GM21576 (cell line): ENCODE measurements around the gene ATE1.

Experiments
- ATAC-seq: cut with Tn5 transposase; IDR thresholded peaks from one replicate; pipeline ENCODE4 v1.9.1; 2021; ENCODE audit warnings: mild to moderate bottlenecking, moderate library complexity; ENCODE audit not compliant: unreplicated experiment

Gene ATE1

GRCh38 chr10:121741248-121741792, 186.5 kb downstream of the ATE1 start:
- ATAC-seq = no peak

- ATAC-seq = no peak
Measured at GRCh38 chr10:121740069-121740468, 187.8 kb downstream of the ATE1 start.

GRCh38 chr10:121739114-121739513, 188.7 kb downstream of the ATE1 start:
- ATAC-seq = no peak

GRCh38 chr10:121736315-121737130, 191.3 kb downstream of the ATE1 start:
- no peak for ATAC-seq

- ATAC-seq = no peak
Measured at GRCh38 chr10:121735263-121735662, 192.6 kb downstream of the ATE1 start.

GRCh38 chr10:121734589-121735045, 193.2 kb downstream of the ATE1 start:
- ATAC-seq = no peak

- no peak for ATAC-seq
Measured at GRCh38 chr10:121732656-121733445, 195.0 kb downstream of the ATE1 start.

GRCh38 chr10:121732172-121732571, 195.7 kb downstream of the ATE1 start:
- ATAC-seq = no peak

- no peak for ATAC-seq
Measured at GRCh38 chr10:121724282-121724681, 203.5 kb downstream of the ATE1 start.

GRCh38 chr10:121722665-121723064, 205.2 kb downstream of the ATE1 start:
- ATAC-seq = no peak

- ATAC-seq = no peak
Measured at GRCh38 chr10:121721257-121721656, 206.6 kb downstream of the ATE1 start.

- ATAC-seq = no peak
Measured at GRCh38 chr10:121715969-121716368, 211.9 kb downstream of the ATE1 start.

GRCh38 chr10:121715076-121715475, 212.8 kb downstream of the ATE1 start:
- no peak for ATAC-seq

GRCh38 chr10:121713486-121713885, 214.3 kb downstream of the ATE1 start:
- no peak for ATAC-seq

GRCh38 chr10:121710971-121711370, 216.9 kb downstream of the ATE1 start:
- no peak for ATAC-seq

GRCh38 chr10:121710207-121710606, 217.6 kb downstream of the ATE1 start:
- no peak for ATAC-seq

- no peak for ATAC-seq
Measured at GRCh38 chr10:121709675-121710073, 218.2 kb downstream of the ATE1 start.

- no peak for ATAC-seq
Measured at GRCh38 chr10:121708728-121709674, 218.8 kb downstream of the ATE1 start.

- ATAC-seq = no peak
Measured at GRCh38 chr10:121702351-121703320, 225.2 kb downstream of the ATE1 start.
